Activated CD4-positive, alpha-beta T cell treated with anti-CD3 and anti-CD28 coated beads for 36 hours (primary cell): ENCODE data around the gene POU2F3. TPM values are rescaled to one million over a fixed set of nuclear protein-coding genes. Genes with fewer than 3 reads are reported as not detected.

Source experiments
- total RNA-seq, 2 experiments: library from RNA; stranded (reverse); gene quantifications; one replicate each; pipeline ENCODE4 v1.2.3, GENCODE V29; 2021

The POU2F3 gene
- total RNA-seq, 2 experiments from 2014 or later = not detected

Other genes with a start within 250 kb of the POU2F3 start
- not detected for gene TRIM29, start 102.0 kb upstream of the POU2F3 start, total RNA-seq
- gene OAF, start 29.1 kb upstream of the POU2F3 start, total RNA-seq = 1 to 10 TPM; 1.4 to 1.6 TPM
- gene TLCD5, start 85.2 kb downstream of the POU2F3 start, total RNA-seq = 1 to 10 TPM in 1 of 2 experiments, under 1 TPM in 1; 0.80 to 1.7 TPM
- 10 to 100 TPM; 14.3 to 14.5 TPM for gene ARHGEF12, start 96.3 kb downstream of the POU2F3 start, total RNA-seq